DOHH2 (cell line): Measurements from ENCODE around the gene SPA17.

Experiments used
- H3F3A ChIP-seq: fragments of 200-600 bp; sonication (generic), shearing (Covaris generic); 2 replicates; pipeline ENCODE4 v1.6.0; 2016; ENCODE audit warnings: antibody characterized with exemption, mild to moderate bottlenecking; ENCODE audit not compliant: control insufficient read depth, insufficient read depth
- H3K27ac ChIP-seq: fragments of 200-600 bp; sonication (generic); 2 replicates; pipeline ENCODE4 v1.5.1; 2014; ENCODE audit warnings: low read depth, mild to moderate bottlenecking, low read length, moderate library complexity
- H3K27me3 ChIP-seq: fragments of 200-600 bp; sonication (generic); 2 replicates; pipeline ENCODE4 v1.6.1; 2014; ENCODE audit warnings: mild to moderate bottlenecking, low read length, mixed read lengths; ENCODE audit not compliant: control insufficient read depth
- H3K36me3 ChIP-seq: fragments of 200-600 bp; sonication (generic); 2 replicates; pipeline ENCODE4 v1.6.1; 2014; ENCODE audit warnings: mild to moderate bottlenecking, low read length, moderate library complexity, mixed read lengths; ENCODE audit not compliant: control insufficient read depth
- H3K4me1 ChIP-seq: fragments of 200-600 bp; sonication (generic); 2 replicates; pipeline ENCODE4 v1.6.1; 2014; ENCODE audit warnings: mild to moderate bottlenecking, low read length, mixed read lengths; ENCODE audit not compliant: control insufficient read depth
- H3K4me2 ChIP-seq: fragments of 200-600 bp; sonication (generic); 2 replicates; pipeline ENCODE4 v1.6.0; 2014; ENCODE audit warnings: mild to moderate bottlenecking, low read length, moderate library complexity
- H3K4me3 ChIP-seq: fragments of 200-600 bp; sonication (generic); 2 replicates; pipeline ENCODE4 v1.5.1; 2014; ENCODE audit warnings: mild to moderate bottlenecking, low read length, mixed read lengths
- H3K79me2 ChIP-seq: fragments of 200-600 bp; sonication (generic); 2 replicates; pipeline ENCODE4 v1.6.1; 2014; ENCODE audit warnings: mild to moderate bottlenecking, low read length, mixed read lengths; ENCODE audit not compliant: control insufficient read depth
- H3K9me2 ChIP-seq: fragments of 200-600 bp; sonication (generic); replicated peaks from 2 replicates; pipeline ENCODE4 v1.6.1; 2014; ENCODE audit warnings: mild to moderate bottlenecking, low read length, mixed read lengths; ENCODE audit not compliant: control insufficient read depth
- H3K9me3 ChIP-seq: fragments of 200-600 bp; sonication (generic); 2 replicates; pipeline ENCODE4 v1.6.1; 2014; ENCODE audit warnings: antibody characterized with exemption, low read length, mixed read lengths; ENCODE audit not compliant: control insufficient read depth, insufficient read depth
- H4K20me1 ChIP-seq: fragments of 200-600 bp; sonication (generic); 2 replicates; pipeline ENCODE4 v1.6.0; 2014; ENCODE audit warnings: low read depth, mild to moderate bottlenecking, antibody characterized with exemption, low read length, moderate library complexity; ENCODE audit not compliant: control insufficient read depth, insufficient read depth
- CTCF ChIP-seq: fragments of 200-600 bp; sonication (generic); IDR thresholded peaks from one replicate; pipeline ENCODE4 v1.5.1; 2014; ENCODE audit warnings: antibody characterized with exemption, mild to moderate bottlenecking, low read depth, low read length; ENCODE audit not compliant: poor library complexity, severe bottlenecking
- EZH2phosphoT487 ChIP-seq: fragments of 200-600 bp; sonication (generic); IDR thresholded peaks from 2 replicates; pipeline ENCODE4 v1.6.1; 2017; ENCODE audit warnings: borderline replicate concordance, mild to moderate bottlenecking, antibody characterized with exemption, low read length, moderate library complexity, mixed read lengths

The SPA17 gene

GRCh38 chr11:124674571-124674970 lies 867 bp downstream of the SPA17 start:
- peak overlapping the region; percentile 84 for H3K4me3 ChIP-seq
- no peaks in the 10 kb centered on the region for H3K36me3 ChIP-seq
- H3K4me2 ChIP-seq, result peak overlapping the region; percentile 87
- TF ChIP-seq EZH2phosphoT487 (no peak), CTCF (no peak)
- no peaks in the 10 kb centered on the region for H3K27me3 ChIP-seq
- peaks cover 12% of the 10 kb centered on the region for H3K79me2 ChIP-seq
- no peaks in the 10 kb centered on the region for H4K20me1 ChIP-seq
- H3F3A ChIP-seq, result 0 out of 2 replicates have a peak, but pooled peaks cover 10% of the 10 kb centered on the region
- no peak overlapping the region for H3K27ac ChIP-seq
- H3K4me1 ChIP-seq, result peaks cover 38% of the 10 kb centered on the region
- H3K9me3 ChIP-seq, result no peaks in the 10 kb centered on the region
- no peaks in the 10 kb centered on the region for H3K9me2 ChIP-seq

GRCh38 chr11:124676386-124676785 lies 2.7 kb downstream of the SPA17 start:
- Histone ChIP-seq H3K27me3 (no peaks in the 10 kb centered on the region), H3K27ac (no peak overlapping the region), H3K9me2 (no peaks in the 10 kb centered on the region), H3K4me2 (no peak overlapping the region), H3K4me1 (peaks cover 20% of the 10 kb centered on the region), H4K20me1 (no peaks in the 10 kb centered on the region), H3K9me3 (no peaks in the 10 kb centered on the region), H3K79me2 (peaks cover 12% of the 10 kb centered on the region), H3K36me3 (no peaks in the 10 kb centered on the region), H3K4me3 (no peak overlapping the region), H3F3A (0 out of 2 replicates have a peak, but pooled peaks cover 3% of the 10 kb centered on the region)
- TF ChIP-seq EZH2phosphoT487, result no peak
- no peak for TF ChIP-seq CTCF

GRCh38 chr11:124678416-124678815 lies 4.7 kb downstream of the SPA17 start:
- Histone ChIP-seq H3K27me3 (no peaks in the 10 kb centered on the region), H3K9me2 (no peaks in the 10 kb centered on the region), H3K4me2 (no peak overlapping the region), H3K4me3 (no peak overlapping the region), H4K20me1 (no peaks in the 10 kb centered on the region), H3K79me2 (no peaks in the 10 kb centered on the region), H3F3A (no peaks in the 10 kb centered on the region), H3K9me3 (peaks cover 8% of the 10 kb centered on the region; the same call in 1 of the 2 replicates), H3K4me1 (peaks cover 8% of the 10 kb centered on the region), H3K36me3 (no peaks in the 10 kb centered on the region), H3K27ac (no peak overlapping the region)
- TF ChIP-seq CTCF (no peak), EZH2phosphoT487 (no peak)

- peaks cover 17% of the 10 kb centered on the region for H3K9me3 ChIP-seq
These were observed 7.7 kb downstream of the SPA17 start for GRCh38 chr11:124681421-124681820.

More at GRCh38 chr11:124681421-124681820, 7.7 kb downstream of the SPA17 start:
- H3K9me2 ChIP-seq, result no peaks in the 10 kb centered on the region
- TF ChIP-seq CTCF (no peak), EZH2phosphoT487 (no peak)
- no peaks in the 10 kb centered on the region for H3K36me3 ChIP-seq
- no peaks in the 10 kb centered on the region for H3K79me2 ChIP-seq
- H3K27ac ChIP-seq, result no peak overlapping the region
- H3K27me3 ChIP-seq, result no peaks in the 10 kb centered on the region
- H3K4me3 ChIP-seq, result no peak overlapping the region
- no peak overlapping the region for H3K4me2 ChIP-seq
- H4K20me1 ChIP-seq, result no peaks in the 10 kb centered on the region
- H3K4me1 ChIP-seq, result no peaks in the 10 kb centered on the region
- no peaks in the 10 kb centered on the region for H3F3A ChIP-seq
